Bronchial epithelial cell (primary cell): ENCODE results near the gene PPP1R36. TPM values are rescaled to one million over a fixed set of nuclear protein-coding genes. Genes with fewer than 3 reads are reported as not detected.

Experiments used
- DNase-seq: peaks from one replicate; pipeline ENCODE4 v3.0.0-alpha.2; 2010; ENCODE audit warnings: low read depth
- FAIRE-seq: peaks from 2 replicates; lab custom pipeline; 2011; peaks lifted over from hg19 to GRCh38; lab: Jason Lieb, UNC
- H3K27me3 ChIP-seq: 2 replicates; pipeline ENCODE4 v1.5.1; 2011; ENCODE audit warnings: low read length; ENCODE audit not compliant: control insufficient read depth, insufficient read depth
- H3K36me3 ChIP-seq: 2 replicates; pipeline ENCODE4 v1.5.1; 2011; ENCODE audit warnings: low read length; ENCODE audit not compliant: control insufficient read depth, insufficient read depth
- H3K4me3 ChIP-seq: 2 replicates; pipeline ENCODE4 v1.5.1; 2011; ENCODE audit warnings: mild to moderate bottlenecking, low read depth, low read length, control low read depth
- CTCF ChIP-seq: IDR thresholded peaks from 2 replicates; pipeline ENCODE4 v1.5.1; 2011; ENCODE audit warnings: mild to moderate bottlenecking, moderate library complexity, low read length, control low read depth, inconsistent platforms; ENCODE audit not compliant: insufficient read depth, severe bottlenecking
- total RNA-seq: library from RNA; depleted of rRNA; stranded (reverse); fragments of >200 nt; gene quantifications from 2 replicates; pipeline ENCODE4 v1.2.1, GENCODE V29; 2014

Gene PPP1R36
- total RNA-seq, 1 donor from 2014 or later = 1.1 TPM

GRCh38 chr14:64580467-64580866 lies 30.7 kb downstream of the PPP1R36 start:
- H3K4me3 ChIP-seq = no peak overlapping the region
- DNase-seq = no peak
- TF ChIP-seq CTCF = no peak
- no peaks in the 10 kb centered on the region for H3K36me3 ChIP-seq
- H3K27me3 ChIP-seq = no peaks in the 10 kb centered on the region
- FAIRE-seq = no peak

GRCh38 chr14:64581363-64581762 lies 31.6 kb downstream of the PPP1R36 start:
- TF ChIP-seq CTCF = no peak
- DNase-seq = no peak
- H3K4me3 ChIP-seq = no peak overlapping the region
- no peaks in the 10 kb centered on the region for H3K36me3 ChIP-seq
- no peak for FAIRE-seq
- H3K27me3 ChIP-seq = no peaks in the 10 kb centered on the region

GRCh38 chr14:64581817-64582216 lies 32.1 kb downstream of the PPP1R36 start:
- no peak for DNase-seq
- FAIRE-seq = no peak
- Histone ChIP-seq H3K27me3 (no peaks in the 10 kb centered on the region), H3K4me3 (no peak overlapping the region), H3K36me3 (no peaks in the 10 kb centered on the region)
- TF ChIP-seq CTCF = no peak

- no peak overlapping the region for H3K4me3 ChIP-seq
- no peaks in the 10 kb centered on the region for H3K36me3 ChIP-seq
- FAIRE-seq = no peak
- DNase-seq = no peak
- H3K27me3 ChIP-seq = no peaks in the 10 kb centered on the region
- TF ChIP-seq CTCF = no peak
Observed at GRCh38 chr14:64584190-64584589, 34.4 kb downstream of the PPP1R36 start.

GRCh38 chr14:64591809-64592208 lies 42.0 kb downstream of the PPP1R36 start:
- Histone ChIP-seq H3K36me3 (no peaks in the 10 kb centered on the region), H3K27me3 (no peaks in the 10 kb centered on the region), H3K4me3 (no peak overlapping the region)
- no peak for DNase-seq
- no peak for TF ChIP-seq CTCF
- FAIRE-seq = no peak

- Histone ChIP-seq H3K36me3 (no peaks in the 10 kb centered on the region), H3K4me3 (no peak overlapping the region), H3K27me3 (no peaks in the 10 kb centered on the region)
- TF ChIP-seq CTCF = no peak
- DNase-seq = no peak
- FAIRE-seq = no peak
Observed at GRCh38 chr14:64594438-64594837, 44.7 kb downstream of the PPP1R36 start.
